Fibroblast of lung (primary cell): ENCODE measurements around the gene EYA2. TPM values are rescaled to one million over a fixed set of nuclear protein-coding genes. Genes with fewer than 3 reads are reported as not detected.

ENCODE experiments used
- DNase-seq, 2 donors: peaks; one replicate each; pipeline versions ENCODE4 v3.0.0 to v3.0.0-alpha.2; 2010; ENCODE audit warnings: low read depth in 2 of 2
- H2AFZ ChIP-seq: 2 replicates; pipeline ENCODE4 v1.5.1; 2012; ENCODE audit warnings: low read length, control low read depth, inconsistent platforms
- H3K27ac ChIP-seq: 2 replicates; pipeline ENCODE4 v1.5.1; 2011; ENCODE audit warnings: low read length, control low read depth; ENCODE audit not compliant: insufficient read depth
- H3K27me3 ChIP-seq: 2 replicates; pipeline ENCODE4 v1.5.1; 2011; ENCODE audit warnings: mild to moderate bottlenecking, low read length; ENCODE audit not compliant: control insufficient read depth, insufficient read depth
- H3K36me3 ChIP-seq: 2 replicates; pipeline ENCODE4 v1.5.1; 2011; ENCODE audit warnings: low read length; ENCODE audit not compliant: control insufficient read depth, insufficient read depth
- H3K4me1 ChIP-seq: 2 replicates; pipeline ENCODE4 v1.5.1; 2011; ENCODE audit warnings: low read length; ENCODE audit not compliant: control insufficient read depth, insufficient read depth; ENCODE audit errors: extremely low read depth
- H3K4me2 ChIP-seq: 2 replicates; pipeline ENCODE4 v1.5.1; 2011; ENCODE audit warnings: low read length, control low read depth; ENCODE audit not compliant: insufficient read depth; ENCODE audit errors: extremely low read depth
- H3K4me3 ChIP-seq, 4 experiments: fragments of 200-600 bp in 1 of 4; sonication (generic) in 1 of 4; replicated peaks in 1 of 4; 2 replicates each; pipeline ENCODE4 v1.5.1; 2011 to 2016; ENCODE audit warnings: low read length in 4 of 4, low read depth in 3 of 4, mild to moderate bottlenecking in 3 of 4, control low read depth in 2 of 4, inconsistent platforms in 1 of 4, mixed read lengths in 1 of 4; ENCODE audit not compliant: insufficient read depth in 1 of 4; ENCODE audit errors: control extremely low read depth in 1 of 4
- H3K79me2 ChIP-seq: 2 replicates; pipeline ENCODE4 v1.5.1; 2012; ENCODE audit warnings: mild to moderate bottlenecking, low read length, inconsistent platforms; ENCODE audit not compliant: control insufficient read depth, insufficient read depth
- H3K9ac ChIP-seq: 2 replicates; pipeline ENCODE4 v1.5.1; 2011; ENCODE audit warnings: mild to moderate bottlenecking, low read length, control low read depth; ENCODE audit not compliant: insufficient read depth
- H3K9me3 ChIP-seq: 2 replicates; pipeline ENCODE4 v1.5.1; 2012; ENCODE audit warnings: low read depth, low read length; ENCODE audit not compliant: control insufficient read depth, insufficient read depth
- H4K20me1 ChIP-seq: 2 replicates; pipeline ENCODE4 v1.5.1; 2011; ENCODE audit warnings: low read length; ENCODE audit not compliant: control insufficient read depth, insufficient read depth; ENCODE audit errors: extremely low read depth
- CTCF ChIP-seq, 2 donors: IDR thresholded peaks in 1 of 2; conservative IDR thresholded peaks in 1 of 2; 1 replicate in 1 of 2; 2 replicates in 1 of 2; pipeline ENCODE4 v1.5.1; 2011 to 2012; ENCODE audit warnings: low read length in 2 of 2, control low read depth in 1 of 2, inconsistent platforms in 1 of 2, low read depth in 1 of 2, mild to moderate bottlenecking in 1 of 2
- EZH2 ChIP-seq: IDR thresholded peaks from 2 replicates; pipeline ENCODE4 v1.5.1; 2012; ENCODE audit warnings: low read length, control low read depth, mild to moderate bottlenecking; ENCODE audit errors: missing control alignments
- polyA plus RNA-seq, 2 donors: library from polyadenylated mRNA; depleted of rRNA in 1 of 2; stranded (reverse) in 1 of 2; unstranded in 1 of 2; fragments of >200 nt; gene quantifications; 2 replicates each; pipeline ENCODE4 v1.2.1, GENCODE V29; 2011 to 2012; ENCODE audit warnings: missing spikeins in 1 of 2
- total RNA-seq: library from RNA; depleted of rRNA; stranded (reverse); fragments of >200 nt; gene quantifications from 2 replicates; pipeline ENCODE4 v1.2.1, GENCODE V29; 2014

The EYA2 gene
- total and polyA plus RNA-seq, 2 donors (not counting 1 experiment from before 2014, with no cell fraction given): 0.37 to 1.7 TPM

- Histone ChIP-seq H3K9me3 (no peaks in the 10 kb centered on the region), H3K4me2 (no peak overlapping the region), H4K20me1 (no peaks in the 10 kb centered on the region), H3K4me3 (no peak overlapping the region), H3K79me2 (no peaks in the 10 kb centered on the region), H3K9ac (no peak overlapping the region), H3K36me3 (no peaks in the 10 kb centered on the region), H3K4me1 (no peaks in the 10 kb centered on the region), H3K27ac (no peak overlapping the region), H2AFZ (no peak overlapping the region), H3K27me3 (no peaks in the 10 kb centered on the region)
- no peak for DNase-seq
- TF ChIP-seq EZH2 (no peak), CTCF (conservative IDR thresholded peaks at IDR 0.05 in 1 of 2, IDR thresholded peaks at IDR 0.05 in 1 of 2; ENCODE audit: low read depth in 1 of 2, low read length in 2 of 2) (no peak)
Observed at GRCh38 chr20:47036091-47036870, 141.6 kb downstream of the EYA2 start.

DNA sequence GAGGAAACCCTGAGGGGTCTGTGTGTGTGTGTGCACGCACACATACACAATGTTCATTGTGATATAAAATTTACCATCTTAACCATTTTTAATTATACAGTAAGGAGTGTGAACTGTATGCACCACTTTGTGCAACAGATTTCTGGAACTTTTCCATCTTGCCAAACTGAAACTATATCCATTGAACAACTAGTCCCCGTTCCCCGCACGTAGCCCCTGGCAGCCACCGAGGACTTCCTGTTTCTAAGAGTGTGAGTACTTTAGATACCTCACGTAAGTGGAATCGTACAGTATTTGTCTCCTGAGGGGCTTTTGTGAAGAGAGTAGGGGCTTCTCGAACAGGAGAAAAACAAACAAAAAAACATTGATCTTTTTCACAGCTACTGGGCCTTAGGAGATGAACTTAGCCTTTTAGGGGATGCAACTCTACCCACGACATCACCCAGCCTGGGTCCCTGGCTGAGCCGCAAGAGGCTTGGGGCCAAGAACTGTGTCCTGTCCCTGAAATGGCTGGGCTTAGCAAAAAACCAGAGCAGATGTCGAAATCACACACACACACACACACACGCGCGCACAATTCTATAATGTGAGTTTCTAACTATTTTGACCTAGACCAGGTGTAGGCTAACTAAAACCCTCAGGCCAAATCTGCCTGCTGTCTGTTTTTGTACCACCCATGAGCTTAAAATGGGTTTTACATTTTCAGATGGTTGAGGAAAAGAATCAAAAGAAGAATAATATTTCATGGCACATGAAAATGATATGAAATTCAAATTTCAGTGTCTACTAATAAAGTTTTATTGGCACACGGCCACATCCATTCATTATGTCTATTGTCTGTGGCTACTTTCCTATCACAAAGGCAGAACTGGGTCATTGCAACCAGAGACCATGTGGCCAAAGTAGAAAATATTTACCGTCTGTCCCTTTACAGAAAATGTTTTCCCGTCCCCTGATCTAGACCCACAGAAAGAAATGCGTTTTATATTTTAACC lies 144.2 kb downstream of the EYA2 start:
- Histone ChIP-seq H3K79me2 (no peaks in the 10 kb centered on the region), H3K27me3 (no peaks in the 10 kb centered on the region), H4K20me1 (no peaks in the 10 kb centered on the region), H3K4me1 (no peaks in the 10 kb centered on the region), H3K4me2 (peak overlapping the region; percentile 32), H2AFZ (no peak overlapping the region), H3K4me3 (peak overlapping the region in 2 of 4 experiments; percentile 12 to 23), H3K9ac (no peak overlapping the region), H3K27ac (no peak overlapping the region), H3K36me3 (no peaks in the 10 kb centered on the region), H3K9me3 (no peaks in the 10 kb centered on the region)
- peak in 1 of 2 donors; percentile 41 for DNase-seq
- no peak for TF ChIP-seq CTCF (conservative IDR thresholded peaks at IDR 0.05 in 1 of 2, IDR thresholded peaks at IDR 0.05 in 1 of 2; ENCODE audit: low read depth in 1 of 2, low read length in 2 of 2)
- TF ChIP-seq EZH2: no peak

- H3K27ac ChIP-seq: no peak overlapping the region
- no peaks in the 10 kb centered on the region for H3K9me3 ChIP-seq
- H3K4me1 ChIP-seq: no peaks in the 10 kb centered on the region
- H2AFZ ChIP-seq: no peak overlapping the region
- no peaks in the 10 kb centered on the region for H4K20me1 ChIP-seq
- no peaks in the 10 kb centered on the region for H3K27me3 ChIP-seq
- no peak for DNase-seq
- H3K9ac ChIP-seq: no peak overlapping the region
- no peaks in the 10 kb centered on the region for H3K79me2 ChIP-seq
- H3K36me3 ChIP-seq: no peaks in the 10 kb centered on the region
- H3K4me2 ChIP-seq: no peak overlapping the region
- no peak overlapping the region for H3K4me3 ChIP-seq
- TF ChIP-seq EZH2 (no peak), CTCF (conservative IDR thresholded peaks at IDR 0.05 in 1 of 2, IDR thresholded peaks at IDR 0.05 in 1 of 2; ENCODE audit: low read depth in 1 of 2, low read length in 2 of 2) (no peak)
Observed at GRCh38 chr20:47040506-47041125, 146.0 kb downstream of the EYA2 start.
